HG03066 (cell line): ENCODE data around the gene TOR1AIP1.

Experiments used
- ATAC-seq: cut with Tn5 transposase; IDR thresholded peaks from one replicate; pipeline ENCODE4 v1.9.1; 2021; ENCODE audit warnings: low read depth; ENCODE audit not compliant: unreplicated experiment

Gene TOR1AIP1

DNA sequence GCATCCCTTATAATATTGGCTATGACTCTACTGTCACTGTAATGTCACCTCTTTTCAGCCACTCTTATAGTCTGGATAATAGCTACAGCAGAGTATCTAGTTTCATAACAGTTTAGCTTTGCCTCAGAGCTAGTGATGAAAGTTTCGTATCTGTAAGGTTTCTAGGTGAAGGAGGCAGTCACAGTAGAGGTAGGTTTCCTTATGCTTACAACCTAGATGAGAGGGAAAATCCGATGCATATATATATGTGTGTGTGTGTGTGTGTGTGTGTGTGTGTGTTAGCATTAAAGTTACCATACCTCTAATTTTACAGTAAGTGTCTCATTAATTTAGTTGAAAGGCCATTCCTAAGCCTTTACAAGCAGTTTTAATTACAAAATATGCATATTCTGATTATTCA is 2.3 kb upstream of the TOR1AIP1 start:
- ATAC-seq = no peak

DNA sequence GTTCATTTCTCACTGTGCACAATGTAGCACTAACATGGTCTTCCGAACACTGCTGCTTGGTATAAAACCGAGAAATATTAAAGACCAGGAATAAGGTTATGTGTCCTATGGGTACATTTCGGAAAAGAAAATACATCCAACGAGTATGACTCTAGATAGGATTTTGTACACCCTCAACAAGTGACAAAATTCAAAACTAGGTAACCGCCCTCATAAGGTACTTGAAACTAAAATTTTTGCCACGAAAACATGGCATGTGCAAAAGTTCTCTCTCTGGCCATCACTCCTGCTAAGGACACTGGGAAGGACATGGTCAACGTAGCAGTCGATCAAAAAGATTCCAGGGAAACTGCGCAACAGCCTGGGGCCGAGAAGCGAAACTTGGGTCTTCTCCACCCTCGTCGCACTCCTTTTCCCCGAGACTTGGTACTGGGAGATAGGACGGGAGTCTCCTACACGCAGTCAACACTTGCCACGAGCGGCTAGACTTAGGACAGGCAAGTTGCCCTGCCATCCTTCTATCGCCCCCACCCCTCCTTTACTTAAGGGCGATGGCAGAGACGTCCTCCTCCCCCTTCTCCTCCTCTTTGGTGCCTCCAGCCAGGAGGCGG is 338 bp upstream of the TOR1AIP1 start:
- ATAC-seq = peak; percentile 0

DNA sequence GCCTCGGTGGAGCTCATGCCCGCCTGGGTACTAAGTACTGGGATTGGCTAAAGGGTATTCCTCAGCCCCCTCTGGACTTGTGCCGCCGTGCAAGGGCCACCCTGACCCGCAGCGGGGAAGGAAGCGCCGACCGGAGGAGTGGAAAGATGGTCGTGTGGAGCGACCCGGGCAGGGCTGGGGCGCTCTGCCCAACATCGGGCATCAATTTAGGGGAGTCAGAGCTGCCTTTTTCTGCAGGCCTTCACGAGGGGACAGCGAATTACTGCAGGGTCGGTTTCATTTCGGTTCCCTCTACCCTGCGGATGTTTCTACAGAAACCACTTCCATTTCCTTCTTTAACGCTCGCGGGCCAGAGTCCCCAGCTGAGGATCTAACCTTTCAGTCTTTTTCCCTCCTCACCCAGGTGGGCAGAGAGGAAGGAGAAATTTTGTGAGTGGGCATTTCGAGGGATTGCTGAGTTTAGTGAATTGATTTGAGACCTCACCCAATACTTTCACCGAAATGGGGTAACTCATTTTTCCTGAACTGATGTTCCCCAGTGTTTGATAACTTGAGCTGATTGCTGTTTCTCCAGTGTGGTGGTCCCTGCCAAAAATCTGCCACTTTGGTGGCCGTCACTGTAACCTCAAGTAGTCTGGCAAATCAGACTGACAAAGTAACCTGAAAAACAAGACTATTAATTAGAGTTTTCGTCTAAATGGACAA is 1.1 kb downstream of the TOR1AIP1 start:
- peak; percentile 16 for ATAC-seq

DNA sequence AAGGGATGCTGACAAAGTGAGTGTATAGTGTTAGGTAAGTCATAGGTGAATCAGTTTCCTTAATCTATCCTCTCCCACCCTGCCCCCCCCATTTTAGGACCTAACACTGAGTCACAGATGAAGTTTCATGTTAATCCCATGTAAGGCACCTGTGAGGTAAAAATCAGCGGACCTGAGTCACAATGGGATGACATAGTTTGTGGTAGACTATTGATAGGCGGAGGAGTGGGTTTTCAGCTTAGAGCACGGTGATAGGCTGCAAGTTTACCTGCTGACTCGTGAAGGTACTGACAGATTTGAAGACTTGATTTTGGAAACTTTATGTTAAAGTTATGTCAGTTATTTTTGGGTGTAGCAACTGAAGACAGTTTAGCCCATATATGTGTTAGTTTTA is 1.7 kb downstream of the TOR1AIP1 start:
- no peak for ATAC-seq

DNA sequence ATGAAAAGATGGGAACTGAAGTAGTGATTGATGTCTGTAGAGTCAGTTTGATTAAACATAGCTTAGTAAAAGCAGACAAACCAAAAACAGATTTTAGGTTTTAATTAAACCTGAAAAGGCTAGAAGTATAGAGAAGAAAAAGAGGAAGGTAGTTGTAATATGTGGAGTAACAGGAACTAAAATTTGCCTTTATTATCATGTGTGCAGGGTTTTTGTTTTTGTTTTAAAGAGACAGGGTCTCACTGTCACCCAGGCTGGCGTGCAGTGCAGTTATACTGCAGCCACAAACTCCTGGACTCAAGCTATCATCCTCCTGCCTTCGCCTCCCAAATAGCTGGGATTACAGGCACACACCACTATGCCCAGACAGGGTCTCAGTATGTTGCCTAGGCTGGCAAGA is 6.0 kb downstream of the TOR1AIP1 start:
- ATAC-seq = no peak

DNA sequence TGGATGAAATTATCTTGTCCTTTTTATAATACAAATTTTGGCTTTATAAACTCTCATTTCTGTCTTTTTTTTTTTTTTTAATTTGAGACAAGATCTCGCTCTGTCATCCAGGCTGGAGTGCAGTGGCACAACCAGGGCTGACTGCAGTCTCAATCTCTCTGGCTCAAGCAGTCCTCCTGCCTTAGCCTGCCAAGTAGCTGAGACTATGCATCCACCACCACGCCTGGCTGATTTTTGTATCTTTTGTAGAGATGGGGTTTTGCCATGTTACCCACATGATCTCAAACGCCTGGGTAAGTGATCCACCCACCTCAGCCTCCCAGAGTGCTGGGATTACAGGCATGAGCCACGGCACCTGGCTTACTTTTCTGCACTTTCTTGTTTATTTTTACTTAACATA is 7.5 kb downstream of the TOR1AIP1 start:
- ATAC-seq = no peak

DNA sequence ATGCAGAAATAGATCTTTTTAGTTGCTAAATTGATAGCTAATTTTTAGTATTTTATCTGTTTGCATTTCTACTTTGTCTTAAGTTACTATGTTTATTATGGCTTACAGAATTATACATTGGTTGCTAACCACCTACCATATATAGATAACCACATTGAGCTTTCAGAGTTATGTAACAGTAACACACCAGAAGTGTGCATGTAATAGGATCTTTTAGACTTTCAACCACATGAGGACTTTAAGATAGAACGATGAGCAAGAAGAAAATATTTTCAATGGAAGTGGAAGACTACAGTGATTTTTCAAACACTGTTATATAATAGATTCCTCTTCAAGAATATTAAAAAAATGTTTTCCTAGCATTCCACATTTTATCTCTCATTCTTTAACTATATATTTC is 28.8 kb downstream of the TOR1AIP1 start:
- ATAC-seq = no peak

DNA sequence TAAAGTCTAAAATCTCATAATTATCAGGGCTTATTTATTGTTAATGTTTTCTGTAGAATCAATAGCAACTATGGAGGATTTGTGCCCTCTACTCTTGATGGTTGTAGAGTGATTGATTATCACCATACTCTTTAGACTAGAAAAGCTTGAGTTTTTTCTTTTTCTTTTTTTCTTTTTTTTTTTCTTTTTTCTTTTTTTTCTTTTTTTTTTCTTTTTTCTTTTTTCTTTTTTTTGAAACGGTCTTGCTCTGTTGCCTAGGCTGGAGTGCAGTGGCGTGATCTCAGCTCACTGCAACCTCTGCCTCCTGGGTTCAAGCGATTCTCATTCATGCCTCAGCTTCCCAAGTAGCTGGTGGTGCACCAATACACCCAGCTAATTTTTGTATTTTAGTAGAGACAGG is 29.7 kb downstream of the TOR1AIP1 start:
- ATAC-seq = no peak

DNA sequence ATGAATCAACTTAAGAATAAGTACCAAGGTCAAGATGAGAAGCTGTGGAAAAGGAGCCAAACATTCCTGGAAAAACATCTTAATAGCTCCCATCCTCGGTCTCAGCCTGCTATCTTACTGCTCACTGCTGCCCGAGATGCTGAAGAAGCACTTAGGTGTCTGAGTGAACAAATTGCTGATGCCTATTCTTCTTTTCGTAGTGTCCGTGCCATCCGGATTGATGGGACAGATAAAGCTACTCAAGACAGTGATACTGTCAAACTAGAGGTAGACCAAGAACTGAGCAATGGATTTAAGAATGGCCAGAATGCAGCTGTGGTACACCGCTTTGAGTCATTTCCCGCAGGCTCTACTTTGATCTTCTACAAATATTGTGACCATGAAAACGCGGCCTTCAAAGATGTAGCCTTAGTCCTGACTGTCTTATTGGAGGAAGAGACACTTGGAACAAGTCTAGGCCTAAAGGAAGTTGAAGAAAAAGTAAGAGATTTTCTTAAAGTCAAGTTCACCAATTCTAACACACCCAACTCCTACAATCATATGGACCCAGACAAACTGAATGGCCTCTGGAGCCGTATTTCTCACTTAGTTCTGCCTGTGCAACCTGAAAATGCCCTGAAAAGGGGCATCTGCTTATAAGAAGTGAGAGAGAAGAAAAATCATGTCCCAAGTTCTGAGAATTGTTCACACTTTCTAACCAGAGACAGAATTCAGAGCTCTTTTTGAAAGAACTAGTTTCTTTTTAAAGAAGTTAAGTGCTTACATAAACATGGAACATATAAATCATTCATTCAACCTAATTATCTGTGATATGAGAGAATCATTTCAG is 35.7 kb downstream of the TOR1AIP1 start:
- no peak for ATAC-seq

DNA sequence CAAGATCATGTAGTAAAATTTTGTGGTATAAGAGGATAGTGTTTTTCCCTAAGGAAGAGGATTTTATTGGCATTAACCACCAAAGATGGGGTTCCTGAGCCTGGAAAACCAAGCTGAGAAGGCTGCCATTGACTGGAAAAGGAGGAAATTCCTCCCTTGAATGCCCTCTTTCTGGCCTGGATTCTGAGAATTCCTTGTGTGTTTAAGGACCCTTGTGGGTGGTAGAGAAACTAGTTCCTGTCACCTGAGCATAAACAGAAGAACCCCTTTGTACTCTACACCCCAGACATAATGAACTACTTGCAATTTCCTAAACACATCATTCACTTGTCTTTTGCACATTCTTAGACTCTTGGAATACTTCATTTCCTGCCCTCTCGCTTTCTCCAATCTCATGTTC is 39.4 kb downstream of the TOR1AIP1 start:
- ATAC-seq = no peak

DNA sequence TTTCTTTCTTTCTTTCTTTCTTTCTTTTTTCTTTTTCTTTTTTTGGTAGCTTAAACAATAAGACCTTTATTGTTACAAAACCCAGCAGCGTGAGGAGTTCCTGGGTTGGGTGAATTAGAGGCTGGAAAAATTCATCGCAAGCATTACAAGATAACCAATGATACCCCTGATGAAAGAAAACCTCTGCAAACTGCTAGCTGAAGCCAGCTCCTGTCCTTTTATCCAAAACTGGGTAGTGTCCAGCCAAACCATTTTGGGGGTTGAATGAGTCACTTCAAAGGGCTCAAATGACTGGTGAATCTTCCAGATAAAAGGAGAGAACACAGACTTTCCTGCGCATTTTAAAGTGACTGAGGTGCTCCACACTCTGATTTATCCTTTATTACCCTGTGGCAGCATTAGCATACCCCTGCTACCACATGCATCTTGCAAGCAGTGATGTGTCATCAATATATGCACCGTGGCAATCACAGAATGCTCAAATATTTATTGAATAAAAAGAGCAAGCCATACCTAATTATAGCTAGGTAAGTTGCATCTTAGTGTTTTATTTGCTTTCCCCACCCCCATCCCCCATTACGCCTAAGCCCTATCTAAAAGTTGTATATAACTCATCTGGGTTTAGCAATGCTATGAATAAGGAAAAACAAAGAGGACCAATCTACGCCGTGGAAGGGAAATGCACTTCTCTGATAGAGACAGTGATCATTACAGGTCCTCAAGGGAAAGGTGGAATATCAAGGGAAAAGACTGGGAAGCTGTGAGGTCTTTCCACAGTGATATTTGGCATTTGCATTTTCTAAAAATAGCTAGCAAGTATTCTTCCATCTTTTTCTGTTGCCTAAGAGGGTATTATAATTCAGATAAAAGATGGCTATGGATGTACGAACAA is 40.1 kb downstream of the TOR1AIP1 start:
- ATAC-seq = no peak

DNA sequence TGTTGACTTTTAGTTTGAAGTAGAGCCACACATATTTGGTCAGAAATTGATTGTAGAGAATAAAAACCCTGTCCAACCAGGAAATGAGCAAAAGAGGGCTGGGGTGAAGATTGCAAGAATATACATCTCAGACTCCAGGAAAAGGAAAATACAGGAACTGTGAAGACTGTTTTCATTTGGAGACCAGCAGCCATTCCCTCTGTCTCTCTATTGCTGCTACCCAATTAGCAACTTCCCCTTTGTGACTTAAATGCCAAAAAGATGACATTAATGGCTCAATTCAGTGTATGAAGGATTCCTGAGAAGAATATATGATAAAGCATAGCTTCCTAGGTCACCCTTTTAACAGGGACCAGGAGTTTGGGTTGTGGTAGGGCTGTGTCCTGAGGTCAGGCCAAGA is 40.9 kb downstream of the TOR1AIP1 start:
- ATAC-seq = no peak

DNA sequence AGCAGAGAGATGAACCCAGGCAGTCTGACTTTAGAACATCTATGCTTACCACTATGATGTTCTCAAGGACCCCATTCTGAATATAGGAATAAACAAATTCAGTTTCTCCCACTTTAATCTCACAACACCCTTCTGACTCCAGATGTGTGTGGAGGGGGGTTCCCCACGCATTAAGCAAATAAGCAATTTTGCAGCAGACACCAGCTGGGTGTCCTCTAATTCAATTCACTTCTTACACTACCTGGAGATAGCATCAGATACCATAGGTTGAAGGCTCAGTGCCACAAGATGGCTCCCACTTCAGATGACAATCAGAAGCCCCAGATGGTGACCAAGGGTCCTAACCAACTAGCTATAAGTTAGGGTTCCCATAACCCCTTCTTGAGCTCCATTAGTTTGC is 42.2 kb downstream of the TOR1AIP1 start:
- ATAC-seq = no peak

DNA sequence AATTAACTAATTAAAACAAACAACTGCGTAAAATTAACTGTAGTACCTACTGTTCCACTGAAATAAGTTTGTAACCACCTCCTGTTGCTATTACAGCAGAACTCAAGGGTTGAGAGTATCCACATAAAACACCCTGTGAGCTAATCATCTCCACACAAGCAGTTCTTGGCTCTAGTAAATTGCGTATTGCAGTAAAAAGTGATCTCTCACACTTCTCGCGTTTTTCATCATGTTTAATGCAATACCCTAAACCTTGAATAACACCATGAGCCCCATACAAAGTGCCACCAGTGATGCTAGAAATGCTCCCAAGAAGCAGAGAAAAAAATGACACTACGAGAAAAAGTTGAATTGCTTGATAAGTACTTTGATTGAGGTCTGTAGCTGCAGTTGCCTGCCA is 43.2 kb downstream of the TOR1AIP1 start:
- ATAC-seq = no peak

DNA sequence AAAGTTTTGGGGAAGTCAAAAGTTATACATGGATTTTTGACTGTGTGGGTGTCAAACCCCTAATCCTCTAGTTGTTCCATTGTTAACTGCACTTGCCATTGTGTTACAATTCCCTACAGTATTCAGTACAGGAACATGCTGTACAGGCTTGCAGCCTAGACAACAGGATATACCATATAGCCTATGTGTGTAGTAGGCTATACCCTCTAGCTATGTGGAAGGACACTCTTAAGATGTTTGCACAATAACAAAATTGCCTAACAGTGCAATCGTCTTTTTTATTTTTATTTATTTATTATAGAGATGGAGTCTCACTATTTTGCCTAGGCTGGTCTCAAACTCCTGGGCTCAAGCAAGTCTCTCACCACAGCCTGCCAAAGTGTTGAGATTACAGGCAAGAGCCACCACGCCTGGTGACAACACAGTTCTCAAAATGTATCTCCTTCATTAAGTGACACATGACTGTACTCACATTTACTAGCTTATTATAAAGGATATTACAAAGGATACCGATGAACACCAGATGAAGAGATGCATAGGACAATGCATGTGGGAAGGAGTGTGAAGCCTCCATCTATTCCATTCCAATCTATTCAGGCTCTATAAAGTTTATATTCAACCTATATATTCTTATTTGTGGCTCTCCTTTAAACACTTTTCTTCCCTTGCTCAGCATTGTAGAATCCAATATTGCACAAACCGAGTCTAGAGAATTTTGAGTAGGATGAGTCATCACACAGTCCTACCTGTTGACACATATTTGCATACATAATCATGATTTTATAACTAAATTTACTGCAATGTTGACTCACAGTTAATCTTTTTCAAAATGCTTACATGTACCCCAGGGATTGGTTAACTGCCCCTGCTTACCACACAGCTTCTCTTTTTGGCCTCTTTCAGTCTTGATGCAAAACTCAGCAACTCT is 44.1 kb downstream of the TOR1AIP1 start:
- ATAC-seq = no peak

DNA sequence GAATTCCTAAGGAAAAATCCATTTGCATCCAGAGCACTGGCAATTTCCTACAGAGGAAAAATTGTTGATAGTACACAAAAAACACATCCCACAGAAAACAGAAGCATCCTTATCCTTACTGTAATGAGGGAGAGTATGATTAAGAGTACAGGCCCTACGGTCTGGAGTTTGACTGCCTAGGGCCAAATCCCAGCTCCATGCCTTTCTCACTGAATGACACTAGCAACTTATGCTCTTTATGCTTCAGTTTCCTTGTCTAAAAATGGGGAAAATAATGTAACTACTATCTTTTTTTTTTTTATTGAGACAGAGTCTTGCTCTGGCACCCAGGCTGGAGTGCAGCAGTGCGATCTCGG is 44.7 kb downstream of the TOR1AIP1 start:
- no peak for ATAC-seq

DNA sequence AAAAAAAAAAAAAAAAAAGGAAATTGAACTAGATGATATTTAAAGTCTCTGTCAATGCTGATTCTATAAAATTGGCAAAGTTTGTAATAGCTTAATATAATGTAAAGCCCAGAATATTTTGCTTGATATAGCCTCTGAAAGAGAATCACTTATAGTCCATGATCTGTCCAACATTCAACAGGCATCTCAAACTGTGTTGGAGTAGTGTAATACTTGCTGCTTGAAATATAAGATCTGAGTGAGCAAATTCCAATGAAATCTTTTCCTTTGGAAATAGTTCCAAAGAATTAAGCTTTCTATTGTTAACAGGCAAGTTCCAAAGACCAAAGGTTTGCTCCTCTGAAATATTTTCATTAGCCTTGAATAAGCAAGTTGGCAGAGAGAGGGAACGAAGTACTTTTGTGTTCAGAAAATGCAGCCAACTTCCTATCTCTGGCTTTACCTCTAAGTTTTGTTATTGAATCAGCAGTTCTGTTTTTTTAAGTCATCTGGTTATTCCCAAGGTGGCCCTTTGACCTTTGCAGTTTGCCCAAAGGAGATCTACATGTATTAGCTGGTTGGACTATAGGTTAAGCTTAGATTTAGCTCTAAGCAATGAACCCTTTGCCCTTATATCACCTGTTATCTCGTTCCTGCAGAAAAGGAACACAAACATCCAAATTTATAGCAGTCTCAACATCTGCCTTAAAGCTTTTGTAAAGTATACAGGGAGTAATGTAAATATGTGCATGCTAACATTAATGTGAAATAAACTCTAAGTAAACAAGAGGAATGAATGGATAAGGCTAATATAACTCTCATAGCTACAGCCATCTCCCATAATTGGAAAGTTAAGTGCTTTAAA is 48.1 kb downstream of the TOR1AIP1 start:
- no peak for ATAC-seq

DNA sequence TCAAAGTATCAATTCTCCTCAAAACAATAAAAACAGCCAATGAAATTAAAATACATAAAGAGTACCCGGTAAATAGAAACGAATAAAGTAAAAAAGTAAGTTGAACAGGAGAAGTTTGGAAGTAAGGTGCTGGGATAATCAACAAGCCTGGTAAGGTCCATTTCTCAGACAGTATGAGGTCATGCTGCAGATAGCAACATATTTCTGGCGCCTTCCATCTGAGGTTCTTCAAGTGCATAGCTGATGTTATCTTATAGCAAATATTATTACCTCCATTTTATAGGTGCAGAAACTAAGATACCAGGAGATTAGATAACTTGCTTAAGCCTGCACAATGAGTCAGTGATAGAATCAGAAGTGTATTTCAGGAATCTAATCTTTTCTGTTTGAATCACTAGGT is 48.8 kb downstream of the TOR1AIP1 start:
- ATAC-seq = no peak

DNA sequence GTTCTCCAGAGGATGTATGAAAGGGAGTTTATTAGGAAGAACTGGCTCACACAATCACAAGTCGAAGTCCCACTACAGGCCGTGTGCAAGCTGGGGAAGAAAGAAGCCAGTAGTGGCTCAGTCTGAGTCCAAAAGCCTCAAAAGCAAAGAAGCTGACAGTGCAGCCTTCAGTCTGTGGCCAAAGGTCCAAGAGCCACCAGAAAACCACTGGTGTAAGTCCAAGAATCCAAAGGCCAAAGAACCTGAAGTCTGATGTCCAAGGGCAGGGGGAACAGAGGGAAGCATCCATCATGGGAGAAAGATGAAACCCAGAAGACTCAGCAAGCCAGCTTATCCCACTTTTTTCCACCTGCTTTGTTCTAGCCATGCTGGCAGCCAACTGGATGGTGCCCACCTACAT is 51.1 kb downstream of the TOR1AIP1 start:
- no peak for ATAC-seq
